ENCODE results near the gene ZBTB34.

GRCh38 chr9:126893079-126893478 is 32.6 kb downstream of the ZBTB34 start:
- TF ChIP-seq CTCF (IDR thresholded peaks at IDR 0.05; ENCODE audit: insufficient read depth, low read length, poor library complexity, severe bottlenecking) (no peak), EZH2phosphoT487 (conservative IDR thresholded peaks at IDR 0.05; ENCODE audit: low read length) (no peak)
